ENCODE results near the gene DNAH5. TPM values are rescaled to one million over a fixed set of nuclear protein-coding genes. Genes with fewer than 3 reads are reported as not detected.

The DNAH5 gene
- total RNA-seq, 4 donors from 2014 or later: 0.17 to 1.2 (median 0.63) TPM

GRCh38 chr5:13785781-13786415 lies 158.6 kb downstream of the DNAH5 start:
- no peak for TF ChIP-seq EP300 (IDR thresholded peaks at IDR 0.05)
- no peak for TF ChIP-seq CTCF (IDR thresholded peaks at IDR 0.05)
- no peak for TF ChIP-seq POLR2AphosphoS5 (IDR thresholded peaks at IDR 0.05)
- no peak for TF ChIP-seq POLR2A (IDR thresholded peaks at IDR 0.05; ENCODE audit: low read depth)
- H3K27me3 ChIP-seq: no peaks in the 10 kb centered on the region
- no peaks in the 10 kb centered on the region for H3K9me3 ChIP-seq
- intact Hi-C loops (cut with DNase I): no loop called here
- WGBS: 92% methylated on average over 6 of the region's 6 CpGs
- H3K4me3 ChIP-seq: no peak overlapping the region
- no peak for DNase-seq (ENCODE audit: extremely low spot score)
- H3K27ac ChIP-seq (replicated peaks in 1 of 4): no peak overlapping the region
- no peaks in the 10 kb centered on the region for H3K36me3 ChIP-seq
- H3K4me1 ChIP-seq: peaks cover 0 to 11% (median 4%) of the 10 kb centered on the region in 4 donors

GRCh38 chr5:13783726-13784125 lies 160.8 kb downstream of the DNAH5 start:
- Histone ChIP-seq H3K27ac (replicated peaks in 1 of 4) (no peak overlapping the region), H3K4me1 (peaks cover 0 to 11% (median 4%) of the 10 kb centered on the region in 4 donors), H3K27me3 (no peaks in the 10 kb centered on the region), H3K4me3 (no peak overlapping the region), H3K9me3 (no peaks in the 10 kb centered on the region), H3K36me3 (no peaks in the 10 kb centered on the region)
- no peak for DNase-seq (ENCODE audit: extremely low spot score)
- WGBS: 49% methylated on average over 10 of the region's 10 CpGs
- intact Hi-C loops (cut with DNase I): no loop called here
- TF ChIP-seq EP300 (IDR thresholded peaks at IDR 0.05) (no peak), CTCF (IDR thresholded peaks at IDR 0.05) (no peak), POLR2AphosphoS5 (IDR thresholded peaks at IDR 0.05) (no peak), POLR2A (IDR thresholded peaks at IDR 0.05; ENCODE audit: low read depth) (no peak)

- Histone ChIP-seq H3K9me3 (no peaks in the 10 kb centered on the region), H3K27ac (replicated peaks in 1 of 4) (no peak overlapping the region), H3K4me3 (no peak overlapping the region), H3K36me3 (no peaks in the 10 kb centered on the region), H3K27me3 (no peaks in the 10 kb centered on the region), H3K4me1 (peaks cover 0 to 11% (median 4%) of the 10 kb centered on the region in 4 donors)
- 100% methylated on average over 1 of the region's 1 CpG for WGBS
- DNase-seq (ENCODE audit: extremely low spot score): no peak
- no peak for TF ChIP-seq POLR2AphosphoS5 (IDR thresholded peaks at IDR 0.05)
- no peak for TF ChIP-seq CTCF (IDR thresholded peaks at IDR 0.05)
- TF ChIP-seq EP300 (IDR thresholded peaks at IDR 0.05): no peak
- no peak for TF ChIP-seq POLR2A (IDR thresholded peaks at IDR 0.05; ENCODE audit: low read depth)
- intact Hi-C loops (cut with DNase I): no loop called here
Measured at GRCh38 chr5:13780081-13780480, 164.4 kb downstream of the DNAH5 start.

- Histone ChIP-seq H3K9me3 (no peaks in the 10 kb centered on the region), H3K27ac (replicated peaks in 1 of 4) (no peak overlapping the region), H3K27me3 (no peaks in the 10 kb centered on the region), H3K4me1 (no peaks in the 10 kb centered on the region), H3K36me3 (no peaks in the 10 kb centered on the region), H3K4me3 (no peak overlapping the region)
- TF ChIP-seq POLR2AphosphoS5 (IDR thresholded peaks at IDR 0.05): no peak
- TF ChIP-seq POLR2A (IDR thresholded peaks at IDR 0.05; ENCODE audit: low read depth): no peak
- no peak for TF ChIP-seq CTCF (IDR thresholded peaks at IDR 0.05)
- TF ChIP-seq EP300 (IDR thresholded peaks at IDR 0.05): no peak
- intact Hi-C loops (cut with DNase I): no loop called here
- WGBS: 69% methylated on average over 2 of the region's 2 CpGs
- DNase-seq (ENCODE audit: extremely low spot score): no peak
Measured at GRCh38 chr5:13773649-13774048, 170.8 kb downstream of the DNAH5 start.

Measured in esophagus muscularis mucosa (tissue), 4 donors.